ENCODE data around the gene ZNRF3.

- TF ChIP-seq, protein P1, sequence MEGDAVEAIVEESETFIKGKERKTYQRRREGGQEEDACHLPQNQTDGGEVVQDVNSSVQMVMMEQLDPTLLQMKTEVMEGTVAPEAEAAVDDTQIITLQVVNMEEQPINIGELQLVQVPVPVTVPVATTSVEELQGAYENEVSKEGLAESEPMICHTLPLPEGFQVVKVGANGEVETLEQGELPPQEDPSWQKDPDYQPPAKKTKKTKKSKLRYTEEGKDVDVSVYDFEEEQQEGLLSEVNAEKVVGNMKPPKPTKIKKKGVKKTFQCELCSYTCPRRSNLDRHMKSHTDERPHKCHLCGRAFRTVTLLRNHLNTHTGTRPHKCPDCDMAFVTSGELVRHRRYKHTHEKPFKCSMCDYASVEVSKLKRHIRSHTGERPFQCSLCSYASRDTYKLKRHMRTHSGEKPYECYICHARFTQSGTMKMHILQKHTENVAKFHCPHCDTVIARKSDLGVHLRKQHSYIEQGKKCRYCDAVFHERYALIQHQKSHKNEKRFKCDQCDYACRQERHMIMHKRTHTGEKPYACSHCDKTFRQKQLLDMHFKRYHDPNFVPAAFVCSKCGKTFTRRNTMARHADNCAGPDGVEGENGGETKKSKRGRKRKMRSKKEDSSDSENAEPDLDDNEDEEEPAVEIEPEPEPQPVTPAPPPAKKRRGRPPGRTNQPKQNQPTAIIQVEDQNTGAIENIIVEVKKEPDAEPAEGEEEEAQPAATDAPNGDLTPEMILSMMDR (IDR thresholded peaks at IDR 0.05; ENCODE audit: insufficient read depth, low read length, poor library complexity, severe bottlenecking) = no peak
- no peak for TF ChIP-seq EZH2phosphoT487 (conservative IDR thresholded peaks at IDR 0.05; ENCODE audit: low read length)
These were observed 165.7 kb downstream of the ZNRF3 start for GRCh38 chr22:29048822-29049654.

All from SU-DHL-6 (cell line).